ENCODE data around the gene PTCHD1. TPM values are rescaled to one million over a fixed set of nuclear protein-coding genes. Genes with fewer than 3 reads are reported as not detected.
A peak's percentile ranks its signal among the peaks of the same experiment; 100 is the strongest.

PTCHD1 gene
- total RNA-seq, 1 experiment from 2014 or later: 1.4 TPM

GRCh38 chrX:23317799-23318724 is 16.6 kb upstream of the PTCHD1 start:
- H3K4me3 ChIP-seq (ENCODE audit: low read depth in 2 of 2, low read length in 2 of 2): no peak overlapping the region
- in situ Hi-C loops (cut with HindIII; ENCODE audit: low pct_unique_long_range_greater_than_20kb, low sequenced_read_pairs): no loop called here
- DNase-seq (ENCODE audit: low read depth, low spot score): peak; percentile 39
- no peaks in the 10 kb centered on the region for H3K9me3 ChIP-seq (ENCODE audit: control insufficient read depth, insufficient read depth, low read depth, low read length)
- H3K27me3 ChIP-seq (ENCODE audit: control insufficient read depth, insufficient read depth, low read length): no peaks in the 10 kb centered on the region
- H3K27ac ChIP-seq (ENCODE audit: low read length): no peak overlapping the region
- H3K36me3 ChIP-seq (ENCODE audit: control insufficient read depth, insufficient read depth, low read length): no peaks in the 10 kb centered on the region
- no TSS peak for BruUV-seq (replicated peaks)
- ATAC-seq: no peak
- no peaks in the 10 kb centered on the region for H3K4me1 ChIP-seq (ENCODE audit: control insufficient read depth, insufficient read depth, low read length)
- TF ChIP-seq REST (IDR thresholded peaks at IDR 0.05; ENCODE audit: insufficient read depth in 1 of 2, low read depth in 2 of 2, low read length in 1 of 2) (no peak), TCF7L2 (IDR thresholded peaks at IDR 0.05; ENCODE audit: low read depth, low read length) (no peak), POLR2AphosphoS5 (IDR thresholded peaks at IDR 0.05; ENCODE audit: low read depth, low read length) (no peak), CTCF (IDR thresholded peaks at IDR 0.05) (peak; percentile 81), SIN3A (IDR thresholded peaks at IDR 0.05; ENCODE audit: borderline replicate concordance, insufficient read depth, low read depth, low read length) (no peak)
- intact Hi-C loops (cut with micrococcal nuclease; ENCODE audit: unreplicated experiment): no loop called here
- CTCF ChIA-PET: interaction anchor here (0.6 kb wide), 1 partner anchor 15 kb away, joined by 13 read pairs; no protein-coding TSS in a partner anchor
- POLR2A ChIA-PET: no interaction called here

- Histone ChIP-seq H3K36me3 (ENCODE audit: control insufficient read depth, insufficient read depth, low read length) (no peaks in the 10 kb centered on the region), H3K27ac (ENCODE audit: low read length) (no peak overlapping the region), H3K4me3 (ENCODE audit: low read depth in 2 of 2, low read length in 2 of 2) (no peak overlapping the region), H3K4me1 (ENCODE audit: control insufficient read depth, insufficient read depth, low read length) (no peaks in the 10 kb centered on the region), H3K27me3 (ENCODE audit: control insufficient read depth, insufficient read depth, low read length) (no peaks in the 10 kb centered on the region), H3K9me3 (ENCODE audit: control insufficient read depth, insufficient read depth, low read depth, low read length) (no peaks in the 10 kb centered on the region)
- in situ Hi-C loops (cut with HindIII; ENCODE audit: low pct_unique_long_range_greater_than_20kb, low sequenced_read_pairs) (no loop called here), intact Hi-C loops (cut with micrococcal nuclease; ENCODE audit: unreplicated experiment) (no loop called here)
- BruUV-seq (replicated peaks): no TSS peak
- CTCF ChIA-PET: no interaction called here
- POLR2A ChIA-PET: no interaction called here
- TF ChIP-seq CTCF (IDR thresholded peaks at IDR 0.05) (no peak), TCF7L2 (IDR thresholded peaks at IDR 0.05; ENCODE audit: low read depth, low read length) (no peak), REST (IDR thresholded peaks at IDR 0.05; ENCODE audit: insufficient read depth in 1 of 2, low read depth in 2 of 2, low read length in 1 of 2) (peak in 1 of 2 experiments; percentile 64; a peak in 2 of 4 replicates), SIN3A (IDR thresholded peaks at IDR 0.05; ENCODE audit: borderline replicate concordance, insufficient read depth, low read depth, low read length) (no peak), POLR2AphosphoS5 (IDR thresholded peaks at IDR 0.05; ENCODE audit: low read depth, low read length) (no peak)
- DNase-seq (ENCODE audit: low read depth, low spot score) (no peak), ATAC-seq (no peak)
These were observed 7.5 kb upstream of the PTCHD1 start for GRCh38 chrX:23327104-23327503.

Measured in Panc1 (cell line).